ENCODE results near the gene CX3CR1.

Gene CX3CR1

GRCh38 chr3:39295184-39295775, 15.4 kb upstream of the CX3CR1 start:
- TF ChIP-seq SPI1 (IDR thresholded peaks at IDR 0.05; ENCODE audit: borderline replicate concordance, low read depth) (peak; percentile 32; the same call in 1 of the 2 replicates), GABPA (IDR thresholded peaks at IDR 0.05; ENCODE audit: low read depth) (no peak)
- Histone ChIP-seq H3K27ac (replicated peaks) (no peak overlapping the region), H3K27me3 (ENCODE audit: insufficient read depth, poor library complexity, severe bottlenecking) (no peaks in the 10 kb centered on the region), H3K4me3 (replicated peaks; ENCODE audit: insufficient read depth, low read length) (no peak overlapping the region)
- DNase-seq (ENCODE audit: low read depth in 1 of 2, low spot score in 1 of 2): no peak

- no peak for TF ChIP-seq POLR2AphosphoS5 (IDR thresholded peaks at IDR 0.05; ENCODE audit: low read depth)
- no peak for TF ChIP-seq SPI1 (IDR thresholded peaks at IDR 0.05; ENCODE audit: borderline replicate concordance, low read depth)
- TF ChIP-seq REST (IDR thresholded peaks at IDR 0.05; ENCODE audit: insufficient replicate concordance, low read depth): no peak
- no peak for TF ChIP-seq GABPA (IDR thresholded peaks at IDR 0.05; ENCODE audit: low read depth)
- no peak for TF ChIP-seq CTCF (IDR thresholded peaks at IDR 0.05; ENCODE audit: insufficient read depth, low read length)
- no peak for DNase-seq (ENCODE audit: low read depth in 1 of 2, low spot score in 1 of 2)
- no peak overlapping the region for H3K27ac ChIP-seq (replicated peaks)
- H3K4me3 ChIP-seq (replicated peaks; ENCODE audit: insufficient read depth, low read length): no peak overlapping the region
- H3K27me3 ChIP-seq (ENCODE audit: insufficient read depth, poor library complexity, severe bottlenecking): no peaks in the 10 kb centered on the region
Measured at GRCh38 chr3:39294446-39295183, 14.8 kb upstream of the CX3CR1 start.

- no peak overlapping the region for H3K27ac ChIP-seq (replicated peaks)
- TF ChIP-seq REST (IDR thresholded peaks at IDR 0.05; ENCODE audit: insufficient replicate concordance, low read depth) (no peak), GABPA (IDR thresholded peaks at IDR 0.05; ENCODE audit: low read depth) (no peak), POLR2AphosphoS5 (IDR thresholded peaks at IDR 0.05; ENCODE audit: low read depth) (no peak), SPI1 (IDR thresholded peaks at IDR 0.05; ENCODE audit: borderline replicate concordance, low read depth) (no peak), CTCF (IDR thresholded peaks at IDR 0.05; ENCODE audit: insufficient read depth, low read length) (no peak)
- DNase-seq (ENCODE audit: low read depth in 1 of 2, low spot score in 1 of 2): no peak
- no peak overlapping the region for H3K4me3 ChIP-seq (replicated peaks; ENCODE audit: insufficient read depth, low read length)
- H3K27me3 ChIP-seq (ENCODE audit: insufficient read depth, poor library complexity, severe bottlenecking): no peaks in the 10 kb centered on the region
Measured at GRCh38 chr3:39292961-39293360, 13.1 kb upstream of the CX3CR1 start.

- Histone ChIP-seq H3K4me3 (replicated peaks; ENCODE audit: insufficient read depth, low read length) (no peak overlapping the region), H3K27ac (replicated peaks) (no peak overlapping the region), H3K27me3 (ENCODE audit: insufficient read depth, poor library complexity, severe bottlenecking) (no peaks in the 10 kb centered on the region)
- peak; percentile 90 for TF ChIP-seq CTCF (IDR thresholded peaks at IDR 0.05; ENCODE audit: insufficient read depth, low read length)
- no peak for TF ChIP-seq POLR2AphosphoS5 (IDR thresholded peaks at IDR 0.05; ENCODE audit: low read depth)
- DNase-seq (ENCODE audit: low read depth in 1 of 2, low spot score in 1 of 2): peak in 1 of 2 experiments; percentile 73
Measured at GRCh38 chr3:39291903-39292329, 12.1 kb upstream of the CX3CR1 start.
